ENCODE measurements around the gene ANAPC16. TPM values are rescaled to one million over a fixed set of nuclear protein-coding genes. Genes with fewer than 3 reads are reported as not detected.

The ANAPC16 gene
- total and polyA plus RNA-seq, 2 experiments from 2014 or later: 77.5 to 126 TPM

GRCh38 chr10:72233621-72234020 is 17.8 kb downstream of the ANAPC16 start:
- H3K4me1 ChIP-seq (ENCODE audit: insufficient read depth): no peaks in the 10 kb centered on the region
- DNase-seq (ENCODE audit: low spot score): no peak
- peaks cover 18% of the 10 kb centered on the region for H3K79me2 ChIP-seq (replicated peaks; ENCODE audit: insufficient read depth)
- no peak overlapping the region for H2AFZ ChIP-seq
- TF ChIP-seq ZNF462 (CRISPR knock-in tag; IDR thresholded peaks at IDR 0.05) (no peak), EZH2 (IDR thresholded peaks at IDR 0.05; ENCODE audit: low read depth, unreplicated experiment) (no peak), NANOG (IDR thresholded peaks at IDR 0.05; ENCODE audit: borderline replicate concordance) (no peak), POLR2AphosphoS5 (IDR thresholded peaks at IDR 0.05; ENCODE audit: low read depth) (no peak), ZNF331 (CRISPR knock-in tag; IDR thresholded peaks at IDR 0.05; ENCODE audit: low read depth) (no peak), REST (IDR thresholded peaks at IDR 0.05; ENCODE audit: unreplicated experiment) (no peak)
- peaks cover 10% of the 10 kb centered on the region; the same call in 1 of the 2 replicates for H3F3A ChIP-seq (replicated peaks; ENCODE audit: low read depth)
- no peak overlapping the region for H3K27ac ChIP-seq (ENCODE audit: low read depth)
- no peaks in the 10 kb centered on the region for H3K27me3 ChIP-seq (ENCODE audit: insufficient read depth)
- no peak overlapping the region for H3K4me2 ChIP-seq
- peaks cover 15% of the 10 kb centered on the region; the same call in 2 of the 3 replicates for H3K4me1 Mint-ChIP-seq
- peaks cover 21% of the 10 kb centered on the region for H3K36me3 ChIP-seq (ENCODE audit: insufficient read depth)
- H3K27me3 Mint-ChIP-seq (ENCODE audit: insufficient read depth, low read depth, poor library complexity): peaks cover under 1% of the 10 kb centered on the region
- no peaks in the 10 kb centered on the region for H3K9me2 ChIP-seq (ENCODE audit: insufficient read depth)
- H3K27ac Mint-ChIP-seq: no peak overlapping the region
- no peak overlapping the region for H3K4me3 Mint-ChIP-seq
- H3K9me3 Mint-ChIP-seq: no peaks in the 10 kb centered on the region
- no peak for ATAC-seq
- peaks cover 43% of the 10 kb centered on the region for H3K36me3 Mint-ChIP-seq (ENCODE audit: low read depth)
- H3K4me3 ChIP-seq: no peak overlapping the region
- 0 out of 2 replicates have a peak, but pooled peaks cover 2% of the 10 kb centered on the region for H4K20me1 ChIP-seq (replicated peaks; ENCODE audit: insufficient read depth)

Data from GM23338 (cell line).